HG03460 (cell line): ENCODE measurements around the gene MCOLN1.

Experiments used
- ATAC-seq: cut with Tn5 transposase; IDR thresholded peaks from one replicate; pipeline ENCODE4 v1.9.1; 2021; ENCODE audit not compliant: unreplicated experiment

Gene MCOLN1

DNA sequence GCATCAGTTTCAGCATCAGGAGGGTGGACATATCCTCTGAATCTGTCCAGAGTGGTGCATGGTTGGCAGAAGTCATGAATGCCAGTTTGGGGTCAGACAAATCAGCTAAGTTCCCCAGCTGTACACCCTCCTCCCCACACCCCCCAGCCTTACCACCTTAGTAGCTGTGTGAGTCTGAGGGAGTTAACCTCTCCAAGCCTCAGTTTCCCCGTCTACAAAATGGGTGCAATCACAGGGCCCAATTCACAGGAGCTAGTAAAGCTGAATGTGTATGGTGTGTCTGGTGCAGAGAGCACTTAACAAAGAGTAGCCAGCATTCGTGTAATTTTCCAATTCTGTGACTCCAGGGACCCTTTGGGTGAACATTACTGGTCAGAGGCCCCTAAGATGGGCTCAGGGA is 19.9 kb upstream of the MCOLN1 start:
- no peak for ATAC-seq

GRCh38 chr19:7504684-7505083 is 17.7 kb upstream of the MCOLN1 start:
- no peak for ATAC-seq

GRCh38 chr19:7505288-7505681 is 17.1 kb upstream of the MCOLN1 start:
- no peak for ATAC-seq

DNA sequence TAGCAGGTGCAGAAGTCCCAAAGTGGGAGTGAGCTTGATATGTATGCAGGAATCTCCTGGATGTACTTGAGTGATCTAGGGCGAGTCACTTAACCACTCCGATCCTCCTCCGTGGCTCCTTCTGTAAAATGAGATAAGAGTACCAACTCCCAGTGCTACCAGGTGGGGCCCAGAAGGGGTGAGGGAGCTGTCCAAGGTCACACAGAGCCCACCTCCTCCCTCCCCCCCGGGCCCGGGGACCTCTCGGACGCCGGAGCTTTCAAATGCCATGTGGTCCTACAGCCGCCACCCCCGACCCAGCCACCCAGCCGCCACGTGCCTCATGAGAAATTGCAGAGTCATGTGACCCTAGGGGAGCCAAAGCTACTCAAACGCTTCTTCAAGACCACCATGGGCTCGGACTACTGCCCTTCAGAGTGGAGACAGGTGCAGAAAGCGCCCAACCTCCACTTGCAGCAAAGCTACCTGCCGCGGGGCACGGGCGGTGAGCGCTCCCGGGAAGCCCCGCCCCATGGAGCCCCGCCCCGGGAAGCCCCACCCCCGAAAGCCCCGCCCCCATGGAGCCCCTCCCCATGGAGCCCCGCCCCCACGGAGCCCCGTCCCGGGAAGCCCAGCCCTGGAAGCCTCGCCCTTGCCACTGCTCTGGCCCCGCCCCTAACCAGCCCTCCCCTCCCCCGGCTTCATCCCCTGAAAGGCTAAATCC is 16.6 kb upstream of the MCOLN1 start:
- no peak for ATAC-seq

GRCh38 chr19:7506385-7507328 is 15.8 kb upstream of the MCOLN1 start:
- no peak for ATAC-seq

DNA sequence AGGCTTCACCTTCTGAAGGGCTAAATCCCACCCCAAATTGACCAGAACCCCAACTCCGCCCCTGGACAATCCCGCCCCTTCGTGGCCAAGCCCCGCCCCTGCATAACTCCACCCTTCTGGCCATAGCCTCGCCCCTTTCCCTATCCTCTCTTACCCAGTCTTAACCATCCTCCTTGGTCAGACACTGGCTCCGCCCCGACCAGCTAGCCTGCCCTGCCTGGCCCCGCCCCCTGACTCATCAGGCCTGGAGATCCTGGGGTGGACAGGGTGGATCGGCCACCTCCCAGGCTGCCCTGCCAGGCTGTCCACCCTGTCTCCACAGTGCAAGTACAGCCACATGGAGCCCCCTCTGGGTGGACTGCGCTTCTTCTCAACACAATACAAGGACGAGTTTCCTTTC is 14.5 kb upstream of the MCOLN1 start:
- no peak for ATAC-seq

DNA sequence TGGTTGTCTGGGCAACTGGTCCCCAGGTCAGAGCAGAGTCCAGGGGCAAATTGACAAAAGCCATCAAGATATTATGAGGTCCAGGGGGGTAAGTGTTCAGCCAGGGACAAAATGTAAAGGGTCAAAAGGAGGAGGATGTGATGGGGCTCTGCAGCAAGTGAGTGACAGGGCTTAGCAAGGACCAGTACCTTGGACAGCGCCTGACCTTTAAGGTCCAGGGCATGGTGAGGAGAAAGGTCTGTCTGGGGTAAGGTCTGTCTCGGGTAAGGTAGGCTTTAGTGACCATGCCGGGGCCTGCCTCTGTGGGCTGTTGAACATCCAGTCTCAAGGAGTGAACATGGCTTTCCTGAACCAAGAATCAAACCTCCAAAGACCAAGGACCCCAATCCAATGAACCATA is 12.8 kb upstream of the MCOLN1 start:
- no peak for ATAC-seq

- ATAC-seq = no peak
Measured at GRCh38 chr19:7512400-7512851, 10.0 kb upstream of the MCOLN1 start.

DNA sequence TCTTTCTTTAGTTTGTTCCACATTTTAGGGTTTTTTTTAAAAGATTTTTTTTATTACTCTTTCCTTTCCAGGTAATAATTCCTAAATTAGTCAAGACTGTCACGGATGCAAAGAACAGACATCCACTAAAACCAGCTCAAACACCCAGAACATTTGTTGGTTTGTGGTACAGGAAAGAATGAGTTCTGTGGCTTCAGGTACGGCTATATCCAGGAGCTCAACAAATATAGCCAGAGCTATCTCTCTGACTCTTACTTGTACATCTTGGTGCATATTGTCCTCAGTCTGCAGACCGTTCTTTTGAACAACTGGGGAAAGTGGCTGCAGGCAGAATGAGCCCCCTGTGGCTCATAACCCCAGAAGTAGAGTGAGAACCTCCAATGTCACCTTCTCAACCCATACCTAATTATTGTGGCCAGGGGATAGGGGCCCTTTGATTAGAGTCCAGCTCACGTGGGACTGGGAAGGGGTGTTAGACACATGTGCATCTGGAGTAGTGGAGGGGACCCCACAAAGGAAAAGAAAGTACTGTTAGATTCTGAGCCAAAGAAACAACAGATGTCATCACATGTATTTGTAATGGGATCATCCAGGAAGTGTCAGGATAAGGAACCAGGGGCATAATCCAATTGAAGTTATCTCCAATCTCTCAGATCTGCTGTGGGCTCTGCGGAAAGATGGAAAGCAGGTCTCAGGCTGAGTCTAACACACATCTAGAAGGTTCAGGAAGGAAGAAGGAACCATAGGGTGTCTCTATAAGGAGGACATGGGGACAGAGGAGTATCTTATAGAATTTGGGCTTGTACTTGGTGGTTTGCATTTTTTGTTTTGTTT is 8.4 kb upstream of the MCOLN1 start:
- no peak for ATAC-seq

GRCh38 chr19:7515110-7515644 is 7.2 kb upstream of the MCOLN1 start:
- ATAC-seq = no peak

GRCh38 chr19:7515645-7516151 is 6.7 kb upstream of the MCOLN1 start, which contains the start of gene ZNF358:
Gene ZNF358 (plus strand): TSS chr19:7516103. CDS start chr19:7519243, 3,140 bp downstream.
- ATAC-seq = no peak

- ATAC-seq = no peak
Measured at GRCh38 chr19:7516333-7516732, 6.1 kb upstream of the MCOLN1 start.

- no peak for ATAC-seq
Measured at GRCh38 chr19:7516878-7517277, 5.5 kb upstream of the MCOLN1 start.

DNA sequence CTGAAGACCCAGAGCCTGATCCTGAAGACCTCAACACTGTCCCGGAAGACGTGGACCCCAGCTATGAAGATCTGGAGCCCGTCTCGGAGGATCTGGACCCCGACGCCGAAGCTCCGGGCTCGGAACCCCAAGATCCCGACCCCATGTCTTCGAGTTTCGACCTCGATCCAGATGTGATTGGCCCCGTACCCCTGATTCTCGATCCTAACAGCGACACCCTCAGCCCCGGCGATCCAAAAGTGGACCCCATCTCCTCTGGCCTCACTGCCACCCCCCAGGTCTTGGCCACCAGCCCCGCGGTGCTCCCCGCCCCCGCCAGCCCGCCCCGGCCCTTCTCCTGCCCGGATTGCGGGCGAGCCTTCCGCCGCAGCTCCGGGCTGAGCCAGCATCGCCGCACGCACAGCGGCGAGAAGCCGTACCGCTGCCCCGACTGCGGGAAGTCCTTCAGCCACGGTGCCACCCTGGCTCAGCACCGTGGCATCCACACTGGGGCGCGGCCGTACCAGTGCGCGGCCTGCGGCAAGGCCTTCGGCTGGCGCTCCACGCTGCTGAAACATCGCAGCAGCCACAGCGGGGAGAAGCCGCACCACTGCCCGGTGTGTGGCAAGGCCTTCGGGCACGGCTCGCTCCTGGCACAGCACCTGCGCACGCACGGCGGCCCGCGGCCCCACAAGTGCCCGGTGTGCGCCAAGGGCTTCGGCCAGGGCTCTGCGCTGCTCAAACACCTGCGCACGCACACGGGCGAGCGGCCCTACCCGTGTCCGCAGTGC is 2.9 kb upstream of the MCOLN1 start:
- no peak for ATAC-seq

DNA sequence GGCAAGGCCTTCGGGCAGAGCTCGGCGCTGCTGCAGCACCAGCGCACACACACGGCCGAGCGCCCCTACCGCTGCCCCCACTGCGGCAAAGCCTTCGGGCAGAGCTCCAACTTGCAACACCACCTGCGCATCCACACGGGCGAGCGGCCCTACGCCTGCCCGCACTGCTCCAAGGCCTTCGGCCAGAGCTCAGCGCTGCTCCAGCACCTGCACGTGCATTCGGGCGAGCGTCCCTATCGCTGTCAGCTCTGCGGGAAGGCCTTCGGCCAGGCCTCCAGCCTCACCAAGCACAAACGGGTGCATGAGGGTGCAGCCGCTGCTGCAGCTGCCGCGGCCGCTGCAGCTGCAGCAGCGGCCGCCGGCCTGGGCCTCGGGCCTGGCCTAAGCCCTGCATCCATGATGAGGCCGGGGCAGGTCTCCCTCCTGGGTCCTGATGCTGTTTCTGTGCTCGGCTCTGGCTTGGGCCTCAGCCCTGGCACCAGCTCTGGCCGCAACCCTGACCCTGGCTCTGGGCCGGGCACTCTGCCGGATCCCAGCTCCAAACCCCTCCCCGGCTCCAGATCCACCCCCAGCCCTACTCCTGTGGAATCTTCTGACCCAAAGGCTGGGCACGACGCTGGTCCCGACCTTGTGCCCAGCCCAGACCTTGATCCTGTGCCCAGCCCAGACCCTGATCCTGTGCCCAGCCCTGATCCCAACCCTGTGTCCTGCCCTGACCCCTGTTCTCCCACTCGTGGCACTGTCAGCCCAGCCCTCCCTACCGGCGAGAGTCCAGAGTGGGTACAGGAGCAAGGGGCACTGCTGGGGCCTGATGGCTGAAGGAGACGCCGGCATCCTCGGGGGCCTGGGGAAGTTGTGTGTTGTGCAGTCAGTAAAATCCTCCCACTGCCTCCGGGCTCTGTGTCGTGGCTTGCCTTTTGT is 2.0 kb upstream of the MCOLN1 start:
- ATAC-seq = no peak

- ATAC-seq = no peak
Measured at GRCh38 chr19:7521551-7522071, 813 bp upstream of the MCOLN1 start.

DNA sequence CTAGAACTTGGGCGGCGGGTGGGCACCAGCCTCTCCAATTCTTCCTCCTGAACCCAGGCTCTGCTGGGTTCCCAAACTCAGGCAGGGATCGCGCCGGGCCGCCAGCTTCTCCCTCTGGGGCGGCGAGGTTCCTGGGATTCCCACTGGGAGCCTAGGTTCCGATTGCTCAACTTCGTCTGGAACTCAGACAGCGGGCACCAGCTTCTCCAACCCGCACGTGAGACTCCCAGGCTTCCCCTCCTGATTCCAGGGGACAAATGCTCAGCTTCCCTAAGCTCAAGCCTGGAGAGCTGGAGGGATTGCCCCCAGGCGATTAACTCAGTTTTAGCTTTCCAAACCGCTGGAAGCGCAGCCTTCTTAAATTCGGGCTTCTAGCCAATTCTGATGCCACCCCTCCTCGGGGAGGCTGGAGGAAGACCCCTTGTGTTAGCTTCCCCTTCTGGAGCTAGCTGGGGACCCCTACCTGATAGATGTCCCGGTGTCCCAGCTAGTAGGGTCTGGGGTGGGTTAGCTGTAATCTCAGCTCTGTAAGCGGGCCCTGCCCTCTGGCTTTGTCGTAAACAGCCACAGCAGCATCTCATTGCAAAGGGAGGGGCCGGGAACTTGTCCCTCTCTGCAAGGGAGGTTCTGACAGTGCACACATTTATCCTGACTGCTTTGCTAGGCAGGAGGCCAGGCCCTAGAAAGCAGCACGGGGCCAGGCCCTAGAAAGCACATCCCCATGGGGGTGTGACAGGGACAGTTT is 671 bp downstream of the MCOLN1 start:
- no peak for ATAC-seq

DNA sequence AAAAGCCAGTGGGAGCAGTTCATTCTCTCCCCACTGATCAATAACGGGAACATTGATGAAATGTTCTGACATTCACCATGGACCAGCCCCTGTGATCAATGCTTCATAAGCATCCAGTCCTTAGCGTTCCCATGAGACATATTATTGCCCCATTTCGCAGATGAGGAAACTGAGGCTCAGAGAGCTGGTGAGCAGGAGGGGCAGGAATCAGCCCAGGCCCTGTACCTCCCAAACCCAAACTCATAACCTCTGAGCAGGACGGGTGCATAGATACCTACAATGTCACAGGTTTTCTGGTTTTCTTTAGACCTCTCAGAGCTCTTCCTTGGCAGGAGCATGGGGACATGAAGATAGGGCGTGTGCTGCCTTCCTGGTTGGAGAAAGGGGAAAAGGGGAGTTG is 2.1 kb downstream of the MCOLN1 start:
- ATAC-seq = no peak
